ENCODE measurements around the gene MAPK1. TPM values are rescaled to one million over a fixed set of nuclear protein-coding genes. Genes with fewer than 3 reads are reported as not detected.
A peak's percentile ranks its signal among the peaks of the same experiment; 100 is the strongest.

Gene MAPK1
- total RNA-seq, 6 experiments from 2014 or later, result 140 to 178 (median 160) TPM

DNA sequence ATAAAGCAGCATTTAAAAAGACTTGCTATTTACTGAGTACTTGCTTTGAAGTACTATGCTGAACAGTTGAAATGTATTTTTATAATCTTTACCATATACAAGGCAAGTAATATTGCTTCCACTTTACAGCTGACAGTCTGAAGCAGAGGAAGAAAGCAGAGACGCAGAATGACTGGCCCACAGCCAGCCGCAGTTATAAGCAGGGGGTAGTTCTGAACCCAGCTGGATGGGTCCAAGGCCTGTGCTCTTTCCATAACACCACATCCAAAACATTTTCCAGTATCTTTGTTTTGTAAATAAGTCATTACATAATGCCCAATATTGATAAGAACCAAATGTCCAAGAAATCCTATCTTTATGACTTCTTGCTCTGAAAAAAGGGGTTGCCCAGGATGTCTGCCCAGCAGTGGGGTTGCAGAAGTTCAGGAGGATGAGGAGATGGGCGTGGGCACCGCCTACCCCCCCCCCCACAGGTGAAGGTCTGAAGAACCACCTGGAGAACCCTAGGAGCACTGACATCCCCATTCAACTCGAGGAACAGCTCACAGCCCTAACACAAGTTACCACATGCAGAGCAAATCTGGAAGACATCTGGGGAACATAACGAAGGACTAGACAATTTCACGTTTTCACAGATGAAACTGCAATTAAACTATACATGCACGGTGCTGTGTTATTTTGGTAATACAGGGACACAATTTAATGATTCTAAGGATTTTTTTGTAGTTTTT lies 107.6 kb downstream of the MAPK1 start:
- TF ChIP-seq, protein P1, sequence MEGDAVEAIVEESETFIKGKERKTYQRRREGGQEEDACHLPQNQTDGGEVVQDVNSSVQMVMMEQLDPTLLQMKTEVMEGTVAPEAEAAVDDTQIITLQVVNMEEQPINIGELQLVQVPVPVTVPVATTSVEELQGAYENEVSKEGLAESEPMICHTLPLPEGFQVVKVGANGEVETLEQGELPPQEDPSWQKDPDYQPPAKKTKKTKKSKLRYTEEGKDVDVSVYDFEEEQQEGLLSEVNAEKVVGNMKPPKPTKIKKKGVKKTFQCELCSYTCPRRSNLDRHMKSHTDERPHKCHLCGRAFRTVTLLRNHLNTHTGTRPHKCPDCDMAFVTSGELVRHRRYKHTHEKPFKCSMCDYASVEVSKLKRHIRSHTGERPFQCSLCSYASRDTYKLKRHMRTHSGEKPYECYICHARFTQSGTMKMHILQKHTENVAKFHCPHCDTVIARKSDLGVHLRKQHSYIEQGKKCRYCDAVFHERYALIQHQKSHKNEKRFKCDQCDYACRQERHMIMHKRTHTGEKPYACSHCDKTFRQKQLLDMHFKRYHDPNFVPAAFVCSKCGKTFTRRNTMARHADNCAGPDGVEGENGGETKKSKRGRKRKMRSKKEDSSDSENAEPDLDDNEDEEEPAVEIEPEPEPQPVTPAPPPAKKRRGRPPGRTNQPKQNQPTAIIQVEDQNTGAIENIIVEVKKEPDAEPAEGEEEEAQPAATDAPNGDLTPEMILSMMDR (IDR thresholded peaks at IDR 0.05), result no peak
- peaks cover 5% of the 10 kb centered on the region for H3K27me3 Mint-ChIP-seq (ENCODE audit: insufficient read depth)
- no peak for DNase-seq

DNA sequence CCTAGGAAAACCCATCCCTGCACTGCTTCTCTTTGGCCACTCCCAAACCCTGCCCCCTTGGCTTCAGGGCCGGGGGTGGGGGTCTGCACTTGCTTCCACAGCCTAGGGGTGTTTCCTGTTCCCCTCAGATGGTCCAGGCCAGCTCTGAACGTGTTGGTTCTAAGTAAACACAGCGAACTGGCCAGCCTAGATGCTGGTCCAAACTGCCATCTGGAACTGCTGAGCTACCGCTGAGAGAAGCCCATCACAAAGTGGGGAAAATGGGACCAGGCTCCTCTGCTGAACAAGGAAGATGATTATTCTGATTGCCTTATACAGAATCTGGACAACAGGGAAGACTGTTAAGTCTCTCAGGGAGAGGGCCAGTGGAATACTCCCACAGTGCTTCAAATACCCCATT lies 108.4 kb downstream of the MAPK1 start:
- no peaks in the 10 kb centered on the region for H3K9me3 Mint-ChIP-seq
- peaks cover 38% of the 10 kb centered on the region for H3K4me1 Mint-ChIP-seq (ENCODE audit: low read depth)

More for the DNA sequence above, 107.6 kb downstream of the MAPK1 start:
- no peak overlapping the region for H3K4me3 Mint-ChIP-seq
- H3K27ac Mint-ChIP-seq, result peak overlapping the region; percentile 12; the same call in 1 of the 2 replicates
- peaks cover 31% of the 10 kb centered on the region for H3K4me1 Mint-ChIP-seq (ENCODE audit: low read depth)
- peaks cover 22% of the 10 kb centered on the region for H3K36me3 Mint-ChIP-seq (ENCODE audit: low read depth)
- no peaks in the 10 kb centered on the region for H3K9me3 Mint-ChIP-seq

DNA sequence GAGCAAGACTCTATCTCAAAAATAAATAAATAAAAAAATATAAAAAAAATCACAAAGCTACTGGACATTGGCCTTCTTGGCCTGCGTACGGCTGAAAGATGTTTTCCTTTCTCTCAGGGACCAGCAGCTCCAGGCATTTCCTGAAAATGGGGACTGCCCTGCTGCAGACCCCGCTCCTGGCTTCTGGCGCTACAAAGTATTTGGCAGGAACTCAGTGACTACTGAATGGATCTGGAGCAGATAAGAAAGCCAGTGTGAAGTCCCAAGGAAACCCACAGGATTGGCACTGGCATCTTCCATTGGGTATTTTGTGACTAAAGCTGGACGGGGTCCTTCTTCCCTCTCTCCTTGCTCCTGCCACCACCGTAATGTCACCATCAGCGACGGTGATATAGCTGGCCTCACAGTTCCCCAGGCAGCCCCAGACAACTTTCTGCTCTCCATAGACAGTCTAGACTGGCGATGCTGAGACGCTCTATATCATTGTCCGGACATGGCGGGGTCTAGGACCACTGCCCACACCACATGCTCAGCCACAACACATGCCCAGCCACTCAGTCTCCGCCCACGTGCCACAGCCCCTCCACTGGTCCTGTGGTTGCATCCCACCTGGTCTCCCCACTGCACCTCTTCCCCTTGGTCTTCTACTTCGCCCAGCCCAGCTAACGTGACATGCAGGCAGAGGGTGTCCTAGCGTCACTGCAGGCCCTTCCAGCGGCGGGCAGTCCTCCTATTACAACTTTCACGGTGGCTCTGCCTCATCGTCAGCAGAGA lies 109.2 kb downstream of the MAPK1 start:
- H3K4me1 Mint-ChIP-seq (ENCODE audit: low read depth), result peaks cover 39% of the 10 kb centered on the region
- H3K9me3 Mint-ChIP-seq, result no peaks in the 10 kb centered on the region
- H3K4me3 Mint-ChIP-seq, result no peak overlapping the region
- peaks cover 11% of the 10 kb centered on the region for H3K27me3 Mint-ChIP-seq (ENCODE audit: insufficient read depth)
- H3K27ac Mint-ChIP-seq, result no peak overlapping the region; the same call in 1 of the 2 replicates
- DNase-seq, result no peak
- H3K36me3 Mint-ChIP-seq (ENCODE audit: low read depth), result peaks cover 17% of the 10 kb centered on the region
- TF ChIP-seq, protein P1 (IDR thresholded peaks at IDR 0.05), result no peak

More for the DNA sequence above, 108.4 kb downstream of the MAPK1 start:
- Mint-ChIP-seq H3K27me3 (ENCODE audit: insufficient read depth) (peaks cover 10% of the 10 kb centered on the region), H3K36me3 (ENCODE audit: low read depth) (peaks cover 22% of the 10 kb centered on the region), H3K4me3 (no peak overlapping the region), H3K27ac (no peak overlapping the region)
- DNase-seq, result no peak
- TF ChIP-seq, protein P1 (IDR thresholded peaks at IDR 0.05), result no peak

DNA sequence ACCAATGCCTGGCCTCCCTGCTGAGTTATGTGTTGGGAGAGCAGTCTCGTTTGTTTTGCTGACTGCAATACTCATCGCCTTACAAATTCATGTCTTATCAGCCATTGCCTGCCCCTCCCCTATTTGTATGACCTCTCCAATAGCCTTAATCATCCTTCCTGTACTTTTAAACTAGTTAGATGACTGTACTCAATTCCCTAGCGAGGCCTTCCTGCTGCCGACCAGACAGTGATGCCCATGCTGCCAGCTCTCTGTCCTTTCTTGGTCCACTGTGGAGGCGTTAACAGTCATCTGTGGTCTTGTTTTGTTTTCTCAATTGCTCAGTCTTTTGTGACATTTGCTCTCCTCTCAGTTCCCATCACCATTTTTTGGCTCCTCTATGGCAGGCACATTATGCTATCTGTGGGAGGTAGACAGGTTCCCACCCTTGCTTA lies 111.6 kb downstream of the MAPK1 start:
- no peaks in the 10 kb centered on the region for H3K9me3 Mint-ChIP-seq

DNA sequence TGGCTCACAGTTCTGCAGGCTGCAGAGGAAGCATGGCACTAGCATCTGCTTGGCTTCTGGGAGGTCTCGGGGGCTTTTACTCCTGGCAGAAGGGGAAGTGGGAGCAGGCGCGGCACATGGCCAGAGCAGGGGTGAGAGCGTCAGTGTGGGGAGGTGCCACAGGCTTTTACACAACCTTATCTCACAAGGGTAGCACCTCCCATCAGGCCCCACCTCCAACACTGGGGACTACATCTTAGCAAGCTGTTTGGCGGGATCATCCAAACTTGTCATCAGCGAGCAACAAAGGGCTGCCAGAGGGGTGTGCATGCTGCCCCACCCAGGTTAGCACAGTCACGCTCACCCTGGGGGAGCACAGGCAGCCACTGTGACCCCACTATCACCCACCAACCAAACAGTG lies 112.9 kb downstream of the MAPK1 start:
- H3K27ac Mint-ChIP-seq, result peak overlapping the region; percentile 76; the same call in 1 of the 2 replicates
- peak overlapping the region; percentile 71 for H3K4me3 Mint-ChIP-seq
- peaks cover 25% of the 10 kb centered on the region for H3K4me1 Mint-ChIP-seq (ENCODE audit: low read depth)
- H3K9me3 Mint-ChIP-seq, result no peaks in the 10 kb centered on the region
- H3K36me3 Mint-ChIP-seq (ENCODE audit: low read depth), result peaks cover 11% of the 10 kb centered on the region
- DNase-seq, result no peak
- H3K27me3 Mint-ChIP-seq (ENCODE audit: insufficient read depth), result peaks cover 13% of the 10 kb centered on the region
- TF ChIP-seq, protein P1 (IDR thresholded peaks at IDR 0.05), result no peak

More for the DNA sequence above, 111.6 kb downstream of the MAPK1 start:
- TF ChIP-seq, protein P1 (IDR thresholded peaks at IDR 0.05), result no peak
- peak; percentile 74 for DNase-seq
- H3K27ac Mint-ChIP-seq, result peak overlapping the region; percentile 76
- peaks cover 11% of the 10 kb centered on the region for H3K36me3 Mint-ChIP-seq (ENCODE audit: low read depth)
- H3K27me3 Mint-ChIP-seq (ENCODE audit: insufficient read depth), result peaks cover 11% of the 10 kb centered on the region
- H3K4me3 Mint-ChIP-seq, result peak overlapping the region; percentile 71
- H3K4me1 Mint-ChIP-seq (ENCODE audit: low read depth), result peaks cover 31% of the 10 kb centered on the region
